Non-pigmented ciliary epithelial cell (primary cell): ENCODE results near the gene DNAI4.
A peak's percentile ranks its signal among the peaks of the same experiment; 100 is the strongest.
"Not testable (repeated sequence)": the region's sequence is repeated elsewhere in the genome, so short reads cannot be mapped to it uniquely, and the experiment has no call there.

Source experiments
- DNase-seq: peaks from one replicate; pipeline ENCODE4 v3.0.0-alpha.2; 2010; ENCODE audit warnings: low read depth

Gene DNAI4

GRCh38 chr1:66831529-66832239, 93.0 kb downstream of the DNAI4 start:
- DNase-seq: no peak

GRCh38 chr1:66824771-66825170, 99.9 kb downstream of the DNAI4 start:
- no peak for DNase-seq

- DNase-seq: peak; percentile 15
These were observed 114.8 kb downstream of the DNAI4 start for GRCh38 chr1:66809736-66810326.

- no peak for DNase-seq
These were observed 115.4 kb downstream of the DNAI4 start for GRCh38 chr1:66809245-66809644.

- DNase-seq: not testable (repeated sequence)
These were observed 128.8 kb downstream of the DNAI4 start for GRCh38 chr1:66795839-66796238.

GRCh38 chr1:66791621-66792610, 132.7 kb downstream of the DNAI4 start:
- DNase-seq: no peak

- no peak for DNase-seq
These were observed 136.3 kb downstream of the DNAI4 start for GRCh38 chr1:66788231-66788939.

- no peak for DNase-seq
These were observed 137.0 kb downstream of the DNAI4 start for GRCh38 chr1:66787641-66788040.

- not testable (repeated sequence) for DNase-seq
These were observed 138.9 kb downstream of the DNAI4 start for GRCh38 chr1:66785800-66786199.

- no peak for DNase-seq
These were observed 145.1 kb downstream of the DNAI4 start for GRCh38 chr1:66779475-66780078.

- DNase-seq: no peak
These were observed 145.7 kb downstream of the DNAI4 start for GRCh38 chr1:66778969-66779368.

- DNase-seq: no peak
These were observed 146.4 kb downstream of the DNAI4 start for GRCh38 chr1:66778266-66778665.

- DNase-seq: no peak
These were observed 146.8 kb downstream of the DNAI4 start for GRCh38 chr1:66777831-66778230.

GRCh38 chr1:66775646-66776045, 149.0 kb downstream of the DNAI4 start:
- no peak for DNase-seq

GRCh38 chr1:66774438-66774837, 150.2 kb downstream of the DNAI4 start:
- no peak for DNase-seq

GRCh38 chr1:66773227-66773626, 151.4 kb downstream of the DNAI4 start:
- DNase-seq: no peak

GRCh38 chr1:66770694-66771093, 154.0 kb downstream of the DNAI4 start:
- no peak for DNase-seq

- DNase-seq: no peak
These were observed 154.4 kb downstream of the DNAI4 start for GRCh38 chr1:66770240-66770639.

- DNase-seq: no peak
These were observed 155.0 kb downstream of the DNAI4 start for GRCh38 chr1:66769512-66770229.

GRCh38 chr1:66768965-66769364, 155.7 kb downstream of the DNAI4 start:
- no peak for DNase-seq

- DNase-seq: no peak
These were observed 157.0 kb downstream of the DNAI4 start for GRCh38 chr1:66767626-66768025.
